ENCODE results near the gene NAA20. TPM values are rescaled to one million over a fixed set of nuclear protein-coding genes. Genes with fewer than 3 reads are reported as not detected.
A peak's percentile ranks its signal among the peaks of the same experiment; 100 is the strongest.

Gene NAA20
- total RNA-seq, 1 donor from 2014 or later: 41.8 TPM

GRCh38 chr20:20073801-20074371 is 56.7 kb downstream of the NAA20 start:
- peak overlapping the region; percentile 26 for H3K4me3 ChIP-seq (ENCODE audit: low read depth, low read length)
- no peak for DNase-seq (ENCODE audit: low read depth)
- TF ChIP-seq CTCF (conservative IDR thresholded peaks at IDR 0.05; ENCODE audit: low read depth, low read length): no peak

- no peak for TF ChIP-seq CTCF (conservative IDR thresholded peaks at IDR 0.05; ENCODE audit: low read depth, low read length)
- no peak overlapping the region for H3K4me3 ChIP-seq (ENCODE audit: low read depth, low read length)
- DNase-seq (ENCODE audit: low read depth): no peak
These were observed 57.9 kb downstream of the NAA20 start for GRCh38 chr20:20075032-20075431.

GRCh38 chr20:20076297-20077065 is 59.3 kb downstream of the NAA20 start:
- TF ChIP-seq CTCF (conservative IDR thresholded peaks at IDR 0.05; ENCODE audit: low read depth, low read length): no peak
- no peak overlapping the region for H3K4me3 ChIP-seq (ENCODE audit: low read depth, low read length)
- DNase-seq (ENCODE audit: low read depth): no peak

- no peak overlapping the region for H3K4me3 ChIP-seq (ENCODE audit: low read depth, low read length)
- TF ChIP-seq CTCF (conservative IDR thresholded peaks at IDR 0.05; ENCODE audit: low read depth, low read length): no peak
These were observed 60.9 kb downstream of the NAA20 start for GRCh38 chr20:20078041-20078440.

GRCh38 chr20:20079102-20079784 is 62.1 kb downstream of the NAA20 start:
- TF ChIP-seq CTCF (conservative IDR thresholded peaks at IDR 0.05; ENCODE audit: low read depth, low read length): no peak
- DNase-seq (ENCODE audit: low read depth): no peak
- no peak overlapping the region for H3K4me3 ChIP-seq (ENCODE audit: low read depth, low read length)

More at GRCh38 chr20:20078041-20078440, 60.9 kb downstream of the NAA20 start:
- no peak for DNase-seq (ENCODE audit: low read depth)

Other genes with a start within 250 kb of the NAA20 start
- 15.8 and 18.7 TPM in 2 replicates for gene CRNKL1, start 35.1 kb downstream of the NAA20 start, total RNA-seq
- gene CFAP61, start 35.2 kb downstream of the NAA20 start, total RNA-seq: not detected in 2 replicates

Measured in epithelial cell of proximal tubule (primary cell).